MCF 10A (cell line): Measurements from ENCODE around the gene EHMT1. TPM values are rescaled to one million over a fixed set of nuclear protein-coding genes. Genes with fewer than 3 reads are reported as not detected.

Experiments used
- Bru-seq: library from RNA; stranded (reverse); fragments of 400-500 nt; gene quantifications from one replicate; lab custom pipeline; 2021; lab: Mats Ljungman, UMichigan
- BruChase-seq, 2 experiments: library from RNA; stranded (reverse); fragments of 400-500 nt; gene quantifications; one replicate each; lab custom pipeline; 2021; lab: Mats Ljungman, UMichigan
- BruUV-seq: library from RNA; stranded (reverse); fragments of 400-500 nt; replicated peaks from 2 replicates; lab custom pipeline; 2021; lab: Mats Ljungman, UMichigan
- CTCF ChIA-PET: fragments of 300-600 bp; sonication (Branson Sonifier 250); formaldehyde crosslinking; extraction: SDS; loops from one replicate; lab custom pipeline; 2021; ENCODE audit warnings: antibody characterized with exemption, inconsistent platforms; lab: Yijun Ruan, JAX
- POLR2A ChIA-PET: fragments of 300-600, 350-650 bp; sonication (Branson Sonifier 250); formaldehyde crosslinking; extraction: SDS; loops from one replicate; lab custom pipeline; 2020; ENCODE audit warnings: antibody characterized with exemption, inconsistent platforms; lab: Yijun Ruan, JAX
- DNase-seq: peaks from one replicate; pipeline ENCODE4 v3.0.0-alpha.2; 2018; ENCODE audit not compliant: unreplicated experiment
- H3K27ac Mint-ChIP-seq: one replicate; pipeline ENCODE4 v1.8.0; 2022; ENCODE audit warnings: mild to moderate bottlenecking, low read depth, mixed read lengths; ENCODE audit not compliant: unreplicated experiment
- H3K27me3 Mint-ChIP-seq: one replicate; pipeline ENCODE4 v1.8.0; 2022; ENCODE audit warnings: mixed read lengths; ENCODE audit not compliant: insufficient read depth, unreplicated experiment
- H3K36me3 Mint-ChIP-seq: one replicate; pipeline ENCODE4 v1.8.0; 2022; ENCODE audit warnings: mild to moderate bottlenecking, moderate library complexity, mixed read lengths; ENCODE audit not compliant: insufficient read depth, unreplicated experiment
- H3K4me1 Mint-ChIP-seq: one replicate; pipeline ENCODE4 v1.8.0; 2022; ENCODE audit warnings: mixed read lengths; ENCODE audit not compliant: insufficient read depth, unreplicated experiment
- H3K4me3 Mint-ChIP-seq: one replicate; pipeline ENCODE4 v1.8.0; 2022; ENCODE audit warnings: mild to moderate bottlenecking, moderate library complexity, mixed read lengths; ENCODE audit not compliant: unreplicated experiment
- H3K9me3 Mint-ChIP-seq: one replicate; pipeline ENCODE4 v1.8.0; 2022; ENCODE audit warnings: mixed read lengths; ENCODE audit not compliant: unreplicated experiment
- CTCF ChIP-seq: fragments of 200-600 bp; IDR thresholded peaks from one replicate; pipeline ENCODE4 v1.8.0; 2022; ENCODE audit warnings: antibody characterized with exemption, mild to moderate bottlenecking; ENCODE audit not compliant: unreplicated experiment
- intact Hi-C: fragments of 100-400 bp; cut with micrococcal nuclease; formaldehyde crosslinking; loops from 2 replicates; pipeline ENCODE4 v1.14.1; 2022
- long read RNA-seq: library from polyadenylated mRNA; stranded (forward); transcript quantifications from one replicate; pipeline ENCODE4 v2.0.0, GENCODE V29; 2022
- total RNA-seq: library from RNA; stranded (reverse); gene quantifications from 2 replicates; pipeline ENCODE4 v1.2.3, GENCODE V29; 2022

Gene EHMT1
- total RNA-seq (77.2 and 79.7 TPM in 2 replicates), Bru-seq, nascent RNA (percentile 72 among the genes with signal in this experiment), BruChase-seq, experiment 1, labeled RNA remaining after a 6-hour chase (percentile 79 among the genes with signal in this experiment), BruChase-seq, experiment 2, labeled RNA remaining after a 2-hour chase (percentile 78 among the genes with signal in this experiment)
- long read RNA-seq, full-length matches to known transcripts: 7 of 93 reads
- long read RNA-seq, partial matches to known transcripts: 30 of 93 reads
- long read RNA-seq, other reads (novel, unspliced or antisense): 56 of 93 reads

GRCh38 chr9:137618105-137619067 is at the start of gene EHMT1:
TSS of gene EHMT1 (plus strand) at chr9:137619005. CDS start at chr9:137619029, 24 bp downstream.
- H3K4me3 Mint-ChIP-seq: peak within 1 kb of the TSS; percentile 95
- peaks cover 15% of the 10 kb centered on the region for H3K4me1 Mint-ChIP-seq
- peak; percentile 83 for DNase-seq
- CTCF ChIA-PET: interaction anchor here (0.6 to 0.7 kb wide), 2 partner anchors 11 to 173 kb away, joined by 4 read pairs; no protein-coding TSS in a partner anchor
- H3K36me3 Mint-ChIP-seq: peaks cover 82% of the 10 kb centered on the region
- POLR2A ChIA-PET: interaction anchor here (0.6 to 2.8 kb wide), 22 partner anchors 8 to 532 kb away, joined by 3 to 21 read pairs (median 4); partner anchors contain the start of genes ARRDC1, DPH7, MRPL41 and PNPLA7
- TSS peak; percentile 59 for BruUV-seq
- peak within 1 kb of the TSS; percentile 91 for H3K27ac Mint-ChIP-seq
- no peaks in the 10 kb centered on the region for H3K27me3 Mint-ChIP-seq
- no peaks in the 10 kb centered on the region for H3K9me3 Mint-ChIP-seq
- intact Hi-C loops: loop anchor here (10.0 kb wide), 1 partner anchor 64 kb away; the partner anchor contains the start of genes MRPL41 and PNPLA7
- no peak for TF ChIP-seq CTCF

- ChIA-PET CTCF (no interaction called here), POLR2A (interaction anchor here (1.0 kb wide), 1 partner anchor 9 kb away, joined by 3 read pairs; the partner anchor contains the start of gene DPH7)
- intact Hi-C loops: no loop called here
- no peak for TF ChIP-seq CTCF
- Mint-ChIP-seq H3K4me3 (no peak overlapping the region), H3K27ac (peak overlapping the region; percentile 63), H3K9me3 (no peaks in the 10 kb centered on the region), H3K36me3 (peaks cover 46% of the 10 kb centered on the region), H3K27me3 (no peaks in the 10 kb centered on the region), H3K4me1 (no peaks in the 10 kb centered on the region)
- DNase-seq: no peak
- BruUV-seq: no TSS peak
Observed at GRCh38 chr9:137569609-137570203, 49.1 kb upstream of the EHMT1 start.

GRCh38 chr9:137570566-137570965 is 48.2 kb upstream of the EHMT1 start:
- intact Hi-C loops: no loop called here
- no peak for TF ChIP-seq CTCF
- CTCF ChIA-PET: interaction anchor here (0.6 kb wide), 1 partner anchor 285 kb away, joined by 3 read pairs; no protein-coding TSS in a partner anchor
- no peak for DNase-seq
- H3K9me3 Mint-ChIP-seq: no peaks in the 10 kb centered on the region
- no TSS peak for BruUV-seq
- no peaks in the 10 kb centered on the region for H3K27me3 Mint-ChIP-seq
- peaks cover 55% of the 10 kb centered on the region for H3K36me3 Mint-ChIP-seq
- POLR2A ChIA-PET: interaction anchor here (1.0 kb wide), 1 partner anchor 8 kb away, joined by 3 read pairs; the partner anchor contains the start of gene DPH7
- peaks cover 6% of the 10 kb centered on the region for H3K4me1 Mint-ChIP-seq
- H3K4me3 Mint-ChIP-seq: no peak overlapping the region
- H3K27ac Mint-ChIP-seq: no peak overlapping the region
